HCT116 (cell line): Measurements from ENCODE around the gene KRAS.

Experiments
- CBX3 ChIP-seq: IDR thresholded peaks from 2 replicates; pipeline ENCODE4 v1.6.1; 2012; ENCODE audit warnings: low read depth
- ELF1 ChIP-seq: IDR thresholded peaks from 2 replicates; pipeline ENCODE4 v1.6.1; 2012; ENCODE audit warnings: low read depth, borderline replicate concordance
- EZH2 ChIP-seq: fragments of 200-600 bp; sonication (generic); IDR thresholded peaks from 2 replicates; pipeline ENCODE4 v1.6.1; 2017; ENCODE audit warnings: antibody characterized with exemption, mixed run types
- JUND ChIP-seq: IDR thresholded peaks from 2 replicates; pipeline ENCODE4 v1.6.1; 2012
- POLR2A ChIP-seq: IDR thresholded peaks from 2 replicates; pipeline ENCODE4 v1.7.0; 2011; ENCODE audit warnings: borderline replicate concordance; ENCODE audit not compliant: insufficient read depth, insufficient read length; ENCODE audit errors: extremely low read depth
- POLR2AphosphoS5 ChIP-seq: IDR thresholded peaks from 2 replicates; pipeline ENCODE4 v1.6.1; 2011; ENCODE audit warnings: mild to moderate bottlenecking, low read depth, low read length, moderate library complexity
- RAD21 ChIP-seq: IDR thresholded peaks from 2 replicates; pipeline ENCODE4 v1.6.1; 2012; ENCODE audit warnings: low read depth, mild to moderate bottlenecking
- REST ChIP-seq: IDR thresholded peaks from 2 replicates; pipeline ENCODE4 v1.6.1; 2012; ENCODE audit warnings: low read depth
- YY1 ChIP-seq: IDR thresholded peaks from 2 replicates; pipeline ENCODE4 v1.6.1; 2011; ENCODE audit warnings: low read length, low read depth, moderate library complexity, mild to moderate bottlenecking; ENCODE audit not compliant: insufficient replicate concordance; ENCODE audit errors: extremely low read depth
- ZNF274 ChIP-seq: fragments of 200-500 bp; sonication (Bioruptor generic); IDR thresholded peaks from 2 replicates; pipeline ENCODE4 v1.6.1; 2014; ENCODE audit warnings: mild to moderate bottlenecking, low read depth, low read length, inconsistent platforms
- TF ChIP-seq, protein P1 (sequence below), 3 experiments: fragments of 200-600 bp in 1 of 3; sonication (generic) in 1 of 3; IDR thresholded peaks in 2 of 3; conservative IDR thresholded peaks in 1 of 3; 2 replicates each; pipeline ENCODE4 v1.5.1; 2012 to 2017; ENCODE audit warnings: low read depth in 2 of 3, low read length in 2 of 3, antibody characterized with exemption in 1 of 3, borderline replicate concordance in 1 of 3, control low read depth in 1 of 3, mild to moderate bottlenecking in 1 of 3, mixed read lengths in 1 of 3, mixed run types in 1 of 3, moderate library complexity in 1 of 3; ENCODE audit not compliant: insufficient read depth in 1 of 3

GRCh38 chr12:25254271-25254880 lies 3.6 kb upstream of the KRAS start:
- TF ChIP-seq ZNF274: no peak
- TF ChIP-seq REST: no peak
- TF ChIP-seq, protein P1, sequence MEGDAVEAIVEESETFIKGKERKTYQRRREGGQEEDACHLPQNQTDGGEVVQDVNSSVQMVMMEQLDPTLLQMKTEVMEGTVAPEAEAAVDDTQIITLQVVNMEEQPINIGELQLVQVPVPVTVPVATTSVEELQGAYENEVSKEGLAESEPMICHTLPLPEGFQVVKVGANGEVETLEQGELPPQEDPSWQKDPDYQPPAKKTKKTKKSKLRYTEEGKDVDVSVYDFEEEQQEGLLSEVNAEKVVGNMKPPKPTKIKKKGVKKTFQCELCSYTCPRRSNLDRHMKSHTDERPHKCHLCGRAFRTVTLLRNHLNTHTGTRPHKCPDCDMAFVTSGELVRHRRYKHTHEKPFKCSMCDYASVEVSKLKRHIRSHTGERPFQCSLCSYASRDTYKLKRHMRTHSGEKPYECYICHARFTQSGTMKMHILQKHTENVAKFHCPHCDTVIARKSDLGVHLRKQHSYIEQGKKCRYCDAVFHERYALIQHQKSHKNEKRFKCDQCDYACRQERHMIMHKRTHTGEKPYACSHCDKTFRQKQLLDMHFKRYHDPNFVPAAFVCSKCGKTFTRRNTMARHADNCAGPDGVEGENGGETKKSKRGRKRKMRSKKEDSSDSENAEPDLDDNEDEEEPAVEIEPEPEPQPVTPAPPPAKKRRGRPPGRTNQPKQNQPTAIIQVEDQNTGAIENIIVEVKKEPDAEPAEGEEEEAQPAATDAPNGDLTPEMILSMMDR (IDR thresholded peaks at IDR 0.05 in 2 of 3, conservative IDR thresholded peaks at IDR 0.05 in 1 of 3; ENCODE audit: borderline replicate concordance in 1 of 3, insufficient read depth in 1 of 3, low read depth in 2 of 3, low read length in 2 of 3): no peak
- no peak for TF ChIP-seq POLR2A
- TF ChIP-seq ELF1: no peak
- TF ChIP-seq POLR2AphosphoS5: no peak
- no peak for TF ChIP-seq YY1
- no peak for TF ChIP-seq EZH2
- no peak for TF ChIP-seq JUND
- TF ChIP-seq CBX3: no peak
- no peak for TF ChIP-seq RAD21
